ENCODE measurements around the gene DPT. TPM values are rescaled to one million over a fixed set of nuclear protein-coding genes. Genes with fewer than 3 reads are reported as not detected.

Gene DPT
- total and polyA plus RNA-seq, 9 donors, result 28.2 to 97.8 (median 43.0) TPM

GRCh38 chr1:168763031-168763430 is 34.0 kb upstream of the DPT start:
- Histone ChIP-seq H3K27me3 (ENCODE audit: control insufficient read depth, insufficient read depth, low read length) (no peaks in the 10 kb centered on the region), H3K4me3 (ENCODE audit: low read length) (no peak overlapping the region), H3K27ac (ENCODE audit: low read length) (no peak overlapping the region), H3K4me1 (ENCODE audit: control insufficient read depth, insufficient read depth, low read length) (peaks cover 3% of the 10 kb centered on the region), H3K9me3 (replicated peaks; ENCODE audit: control insufficient read depth, low read depth, low read length) (no peaks in the 10 kb centered on the region), H3K36me3 (ENCODE audit: control insufficient read depth, insufficient read depth, low read length) (no peaks in the 10 kb centered on the region)
- no peak for DNase-seq
- WGBS (ENCODE audit: insufficient coverage), result no CpG with 5 or more reads among the region's 3 CpGs

DNA sequence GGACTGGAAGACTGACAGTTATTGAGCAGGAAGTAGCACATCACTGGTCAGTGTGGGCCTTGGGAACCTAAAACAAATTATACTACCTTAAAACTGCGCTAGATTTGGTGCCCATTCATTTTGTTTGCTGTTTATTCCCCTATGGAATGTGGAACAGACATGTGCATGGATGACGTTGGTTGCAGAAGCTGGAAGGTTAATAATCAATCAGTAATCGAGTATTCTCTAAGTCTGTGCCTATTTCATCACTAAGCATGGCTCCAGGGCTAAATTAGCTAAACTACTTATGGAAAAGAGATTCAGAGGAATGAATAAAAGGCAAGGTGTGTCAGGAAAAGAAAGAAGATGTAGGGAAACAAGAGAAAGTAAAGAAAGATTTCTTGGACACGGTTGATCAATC is 33.5 kb upstream of the DPT start:
- no CpG with 5 or more reads among the region's 4 CpGs for WGBS (ENCODE audit: insufficient coverage)
- Histone ChIP-seq H3K4me1 (ENCODE audit: control insufficient read depth, insufficient read depth, low read length) (no peaks in the 10 kb centered on the region), H3K36me3 (ENCODE audit: control insufficient read depth, insufficient read depth, low read length) (no peaks in the 10 kb centered on the region), H3K4me3 (ENCODE audit: low read length) (no peak overlapping the region), H3K27ac (ENCODE audit: low read length) (no peak overlapping the region), H3K9me3 (replicated peaks; ENCODE audit: control insufficient read depth, low read depth, low read length) (no peaks in the 10 kb centered on the region), H3K27me3 (ENCODE audit: control insufficient read depth, insufficient read depth, low read length) (no peaks in the 10 kb centered on the region)
- no peak for DNase-seq

DNA sequence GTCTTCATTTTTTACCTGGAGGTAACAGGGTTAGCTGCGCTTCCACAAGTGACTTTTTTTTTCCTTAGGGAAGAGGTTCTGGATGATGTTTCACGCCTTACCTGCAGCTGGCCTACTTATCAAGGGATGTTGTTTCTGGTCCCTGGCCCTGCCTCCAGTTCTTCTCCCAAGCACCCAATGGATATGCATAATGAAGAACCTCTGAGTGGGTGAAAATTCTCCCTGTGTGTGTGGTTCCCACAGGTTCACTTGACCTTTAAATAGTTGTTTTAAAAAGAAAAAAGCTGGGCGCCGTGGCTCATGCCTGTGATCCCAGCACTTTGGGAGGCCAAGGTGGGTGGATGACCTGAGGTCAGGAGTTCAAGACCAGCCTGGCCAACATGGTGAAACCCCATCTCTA is 31.8 kb upstream of the DPT start:
- Histone ChIP-seq H3K9me3 (replicated peaks; ENCODE audit: control insufficient read depth, low read depth, low read length) (no peaks in the 10 kb centered on the region), H3K4me1 (ENCODE audit: control insufficient read depth, insufficient read depth, low read length) (no peaks in the 10 kb centered on the region), H3K36me3 (ENCODE audit: control insufficient read depth, insufficient read depth, low read length) (no peaks in the 10 kb centered on the region), H3K4me3 (ENCODE audit: low read length) (no peak overlapping the region), H3K27ac (ENCODE audit: low read length) (no peak overlapping the region), H3K27me3 (ENCODE audit: control insufficient read depth, insufficient read depth, low read length) (no peaks in the 10 kb centered on the region)
- DNase-seq, result no peak
- no CpG with 5 or more reads among the region's 4 CpGs for WGBS (ENCODE audit: insufficient coverage)

- H3K27ac ChIP-seq (ENCODE audit: low read length), result no peak overlapping the region
- 100% methylated on average over 1 of the region's 2 CpGs for WGBS (ENCODE audit: insufficient coverage)
- H3K4me3 ChIP-seq (ENCODE audit: low read length), result no peak overlapping the region
- no peaks in the 10 kb centered on the region for H3K36me3 ChIP-seq (ENCODE audit: control insufficient read depth, insufficient read depth, low read length)
- H3K9me3 ChIP-seq (replicated peaks; ENCODE audit: control insufficient read depth, low read depth, low read length), result no peaks in the 10 kb centered on the region
- no peaks in the 10 kb centered on the region for H3K27me3 ChIP-seq (ENCODE audit: control insufficient read depth, insufficient read depth, low read length)
- no peaks in the 10 kb centered on the region for H3K4me1 ChIP-seq (ENCODE audit: control insufficient read depth, insufficient read depth, low read length)
- no peak for DNase-seq
Measured at GRCh38 chr1:168760241-168760640, 31.2 kb upstream of the DPT start.

GRCh38 chr1:168759077-168759476 is 30.1 kb upstream of the DPT start:
- H3K9me3 ChIP-seq (replicated peaks; ENCODE audit: control insufficient read depth, low read depth, low read length), result no peaks in the 10 kb centered on the region
- no CpG with 5 or more reads among the region's 3 CpGs for whole genome bisulfite sequencing (ENCODE audit: insufficient coverage)
- H3K27me3 ChIP-seq (ENCODE audit: control insufficient read depth, insufficient read depth, low read length), result no peaks in the 10 kb centered on the region
- no peaks in the 10 kb centered on the region for H3K36me3 ChIP-seq (ENCODE audit: control insufficient read depth, insufficient read depth, low read length)
- no peak overlapping the region for H3K4me3 ChIP-seq (ENCODE audit: low read length)
- H3K27ac ChIP-seq (ENCODE audit: low read length), result no peak overlapping the region
- H3K4me1 ChIP-seq (ENCODE audit: control insufficient read depth, insufficient read depth, low read length), result no peaks in the 10 kb centered on the region
- no peak for DNase-seq

GRCh38 chr1:168758503-168758902 is 29.5 kb upstream of the DPT start:
- H3K4me3 ChIP-seq (ENCODE audit: low read length), result no peak overlapping the region
- H3K4me1 ChIP-seq (ENCODE audit: control insufficient read depth, insufficient read depth, low read length), result no peaks in the 10 kb centered on the region
- WGBS (ENCODE audit: insufficient coverage), result no CpG with 5 or more reads among the region's 1 CpG
- H3K9me3 ChIP-seq (replicated peaks; ENCODE audit: control insufficient read depth, low read depth, low read length), result no peaks in the 10 kb centered on the region
- no peak for DNase-seq
- no peaks in the 10 kb centered on the region for H3K36me3 ChIP-seq (ENCODE audit: control insufficient read depth, insufficient read depth, low read length)
- no peak overlapping the region for H3K27ac ChIP-seq (ENCODE audit: low read length)
- H3K27me3 ChIP-seq (ENCODE audit: control insufficient read depth, insufficient read depth, low read length), result no peaks in the 10 kb centered on the region

- WGBS (ENCODE audit: insufficient coverage), result 43% methylated on average over 1 of the region's 5 CpGs
- H3K36me3 ChIP-seq (ENCODE audit: control insufficient read depth, insufficient read depth, low read length), result no peaks in the 10 kb centered on the region
Measured at GRCh38 chr1:168755800-168756418, 26.9 kb upstream of the DPT start.

DNA sequence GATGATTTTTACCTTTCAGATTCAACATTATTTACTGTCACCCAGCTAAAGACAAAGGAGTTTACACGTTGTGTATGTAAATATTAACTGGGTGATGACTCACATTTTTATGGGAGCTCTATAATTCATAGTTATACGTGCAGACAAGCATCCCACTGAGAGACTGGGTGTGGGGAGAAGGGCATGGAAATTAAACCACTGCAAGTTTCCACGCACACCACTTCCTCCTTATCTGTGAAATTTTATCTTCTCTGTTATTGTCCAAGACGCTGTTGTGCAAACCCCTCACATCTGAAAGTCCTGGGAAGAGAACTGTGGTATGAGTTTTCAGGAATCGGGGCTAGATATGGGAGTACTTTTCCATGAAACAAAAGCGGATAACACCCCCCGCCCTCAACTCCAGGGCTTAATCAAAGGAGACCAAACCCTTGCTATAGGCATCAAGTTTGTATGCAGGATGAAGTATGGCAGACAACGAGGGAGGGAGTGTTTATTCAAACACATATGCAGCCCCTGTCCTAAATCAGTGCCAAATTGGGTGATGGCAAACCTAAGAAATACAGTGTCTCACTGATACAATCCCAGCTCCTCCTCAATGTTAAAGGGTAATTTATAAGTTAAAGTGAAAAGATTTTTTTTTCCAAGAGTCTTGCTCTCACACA is 23.3 kb upstream of the DPT start:
- Histone ChIP-seq H3K27me3 (ENCODE audit: control insufficient read depth, insufficient read depth, low read length) (no peaks in the 10 kb centered on the region), H3K4me3 (ENCODE audit: low read length) (no peak overlapping the region), H3K4me1 (ENCODE audit: control insufficient read depth, insufficient read depth, low read length) (no peaks in the 10 kb centered on the region), H3K27ac (ENCODE audit: low read length) (no peak overlapping the region), H3K9me3 (replicated peaks; ENCODE audit: control insufficient read depth, low read depth, low read length) (no peaks in the 10 kb centered on the region), H3K36me3 (ENCODE audit: control insufficient read depth, insufficient read depth, low read length) (no peaks in the 10 kb centered on the region)
- peak; percentile 26 for DNase-seq
- WGBS (ENCODE audit: insufficient coverage), result no CpG with 5 or more reads among the region's 8 CpGs

More at GRCh38 chr1:168755800-168756418, 26.9 kb upstream of the DPT start:
- no peak overlapping the region for H3K27ac ChIP-seq (ENCODE audit: low read length)
- no peak for DNase-seq
- H3K4me3 ChIP-seq (ENCODE audit: low read length), result no peak overlapping the region
- no peaks in the 10 kb centered on the region for H3K4me1 ChIP-seq (ENCODE audit: control insufficient read depth, insufficient read depth, low read length)
- no peaks in the 10 kb centered on the region for H3K9me3 ChIP-seq (replicated peaks; ENCODE audit: control insufficient read depth, low read depth, low read length)
- no peaks in the 10 kb centered on the region for H3K27me3 ChIP-seq (ENCODE audit: control insufficient read depth, insufficient read depth, low read length)

- H3K27ac ChIP-seq (ENCODE audit: low read length), result no peak overlapping the region
- no peak overlapping the region for H3K4me3 ChIP-seq (ENCODE audit: low read length)
- DNase-seq, result peak; percentile 73
- no peaks in the 10 kb centered on the region for H3K4me1 ChIP-seq (ENCODE audit: control insufficient read depth, insufficient read depth, low read length)
- H3K9me3 ChIP-seq (replicated peaks; ENCODE audit: control insufficient read depth, low read depth, low read length), result no peaks in the 10 kb centered on the region
- WGBS (ENCODE audit: insufficient coverage), result 50% methylated on average over 2 of the region's 3 CpGs
- no peaks in the 10 kb centered on the region for H3K36me3 ChIP-seq (ENCODE audit: control insufficient read depth, insufficient read depth, low read length)
- H3K27me3 ChIP-seq (ENCODE audit: control insufficient read depth, insufficient read depth, low read length), result no peaks in the 10 kb centered on the region
Measured at GRCh38 chr1:168751195-168751650, 22.2 kb upstream of the DPT start.

GRCh38 chr1:168742994-168743650 is 14.1 kb upstream of the DPT start:
- DNase-seq, result no peak
- no peaks in the 10 kb centered on the region for H3K9me3 ChIP-seq (replicated peaks; ENCODE audit: control insufficient read depth, low read depth, low read length)
- H3K36me3 ChIP-seq (ENCODE audit: control insufficient read depth, insufficient read depth, low read length), result no peaks in the 10 kb centered on the region
- H3K4me1 ChIP-seq (ENCODE audit: control insufficient read depth, insufficient read depth, low read length), result no peaks in the 10 kb centered on the region
- 57% methylated on average over 6 of the region's 8 CpGs for WGBS (ENCODE audit: insufficient coverage)
- no peak overlapping the region for H3K27ac ChIP-seq (ENCODE audit: low read length)
- H3K4me3 ChIP-seq (ENCODE audit: low read length), result no peak overlapping the region
- H3K27me3 ChIP-seq (ENCODE audit: control insufficient read depth, insufficient read depth, low read length), result no peaks in the 10 kb centered on the region
